Right lobe of liver (tissue), 4 donors: ENCODE data around the gene PIEZO2.

Source experiments
- POLR2A ChIP-seq: fragments of 450-650 bp; IDR thresholded peaks from one replicate; pipeline ENCODE4 v1.6.1; 2017; ENCODE audit warnings: antibody characterized with exemption, mild to moderate bottlenecking
- TF ChIP-seq, protein P1 (sequence below), 4 donors: fragments of 200-600 bp in 3 of 4; fragments of 450-650 bp in 1 of 4; IDR thresholded peaks; one replicate each; pipeline versions ENCODE4 v1.5.1 to v1.8.0; 2016 to 2022; ENCODE audit warnings: antibody characterized with exemption in 4 of 4, mild to moderate bottlenecking in 2 of 4
- donor health status: DM: no; HTN: no; CAD: no.
- donor health status: DM: no; HTN: no; CAD: no.
- donor health status: DM: no; HTN: yes; CAD: no.

DNA sequence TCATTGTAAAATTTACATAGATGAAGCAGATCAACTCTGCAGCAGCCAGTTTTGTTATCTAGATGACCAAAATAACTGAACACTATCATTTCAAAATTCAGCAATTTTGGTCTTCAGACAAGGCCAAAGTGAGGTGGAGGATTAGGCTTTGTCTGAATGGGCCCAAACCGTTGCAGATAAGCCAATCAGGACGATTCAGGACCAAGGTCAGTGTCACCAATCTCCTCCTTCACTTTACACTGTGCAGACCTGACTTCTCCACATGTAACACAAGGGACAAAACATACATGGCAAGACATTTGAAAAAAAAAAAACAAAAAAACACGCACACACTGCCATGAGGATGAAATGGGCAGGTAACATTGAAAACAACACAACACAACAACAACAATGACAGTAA is 412.4 kb downstream of the PIEZO2 start:
- TF ChIP-seq, protein P1, sequence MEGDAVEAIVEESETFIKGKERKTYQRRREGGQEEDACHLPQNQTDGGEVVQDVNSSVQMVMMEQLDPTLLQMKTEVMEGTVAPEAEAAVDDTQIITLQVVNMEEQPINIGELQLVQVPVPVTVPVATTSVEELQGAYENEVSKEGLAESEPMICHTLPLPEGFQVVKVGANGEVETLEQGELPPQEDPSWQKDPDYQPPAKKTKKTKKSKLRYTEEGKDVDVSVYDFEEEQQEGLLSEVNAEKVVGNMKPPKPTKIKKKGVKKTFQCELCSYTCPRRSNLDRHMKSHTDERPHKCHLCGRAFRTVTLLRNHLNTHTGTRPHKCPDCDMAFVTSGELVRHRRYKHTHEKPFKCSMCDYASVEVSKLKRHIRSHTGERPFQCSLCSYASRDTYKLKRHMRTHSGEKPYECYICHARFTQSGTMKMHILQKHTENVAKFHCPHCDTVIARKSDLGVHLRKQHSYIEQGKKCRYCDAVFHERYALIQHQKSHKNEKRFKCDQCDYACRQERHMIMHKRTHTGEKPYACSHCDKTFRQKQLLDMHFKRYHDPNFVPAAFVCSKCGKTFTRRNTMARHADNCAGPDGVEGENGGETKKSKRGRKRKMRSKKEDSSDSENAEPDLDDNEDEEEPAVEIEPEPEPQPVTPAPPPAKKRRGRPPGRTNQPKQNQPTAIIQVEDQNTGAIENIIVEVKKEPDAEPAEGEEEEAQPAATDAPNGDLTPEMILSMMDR (IDR thresholded peaks at IDR 0.05) = no peak
- no peak for TF ChIP-seq POLR2A
